Stimulated activated CD4-positive, alpha-beta T cell treated with anti-CD3 and anti-CD28 coated beads, Interleukin-1b, Interleukin-23, amount 100 ng/mL, for 24 hours (primary cell): ENCODE results near the gene ESYT2.

Experiments
- DNase-seq, 4 experiments: peaks; one replicate each; pipeline ENCODE4 v3.0.0-alpha.2; 2020; ENCODE audit warnings: low read depth in 4 of 4, low spot score in 1 of 4

The ESYT2 gene

GRCh38 chr7:158747408-158747807 is 81.9 kb downstream of the ESYT2 start:
- no peak for DNase-seq

GRCh38 chr7:158746957-158747356 is 82.4 kb downstream of the ESYT2 start:
- DNase-seq, result no peak

- DNase-seq, result no peak
These were observed 84.1 kb downstream of the ESYT2 start for GRCh38 chr7:158745057-158745715.

- no peak for DNase-seq
These were observed 85.2 kb downstream of the ESYT2 start for GRCh38 chr7:158744070-158744469.

GRCh38 chr7:158743219-158743618 is 86.1 kb downstream of the ESYT2 start:
- no peak for DNase-seq

GRCh38 chr7:158742065-158742821 is 87.1 kb downstream of the ESYT2 start:
- no peak for DNase-seq

- no peak for DNase-seq
These were observed 88.0 kb downstream of the ESYT2 start for GRCh38 chr7:158741294-158741666.

GRCh38 chr7:158740657-158741293 is 88.5 kb downstream of the ESYT2 start:
- no peak for DNase-seq

- no peak for DNase-seq
These were observed 89.2 kb downstream of the ESYT2 start for GRCh38 chr7:158740013-158740656.

- no peak for DNase-seq
These were observed 90.5 kb downstream of the ESYT2 start for GRCh38 chr7:158738841-158739240.

- no peak for DNase-seq
These were observed 92.1 kb downstream of the ESYT2 start for GRCh38 chr7:158737064-158737695.

- no peak for DNase-seq
These were observed 93.4 kb downstream of the ESYT2 start for GRCh38 chr7:158735935-158736334.

GRCh38 chr7:158734861-158735260 is 94.4 kb downstream of the ESYT2 start:
- DNase-seq, result no peak

GRCh38 chr7:158733775-158734494 is 95.4 kb downstream of the ESYT2 start:
- DNase-seq, result no peak

- no peak for DNase-seq
These were observed 96.1 kb downstream of the ESYT2 start for GRCh38 chr7:158733220-158733519.

- no peak for DNase-seq
These were observed 96.7 kb downstream of the ESYT2 start for GRCh38 chr7:158732494-158733219.

GRCh38 chr7:158731761-158732160 is 97.5 kb downstream of the ESYT2 start:
- no peak for DNase-seq

- DNase-seq, result no peak
These were observed 98.6 kb downstream of the ESYT2 start for GRCh38 chr7:158730383-158731346.
